Liver (tissue), 9 donors: ENCODE data around the gene ADO. TPM values are rescaled to one million over a fixed set of nuclear protein-coding genes. Genes with fewer than 3 reads are reported as not detected.

ENCODE experiments used
- DNase-seq: peaks from one replicate; pipeline ENCODE4 v3.0.0-alpha.2; 2017; ENCODE audit warnings: low spot score
- H3K27ac ChIP-seq, 2 donors: one replicate each; pipeline ENCODE4 v1.7.0; 2013; ENCODE audit warnings: inconsistent platforms in 2 of 2, low read length in 2 of 2, control low read depth in 1 of 2, low read depth in 1 of 2, mild to moderate bottlenecking in 1 of 2
- H3K27me3 ChIP-seq, 4 donors: one replicate each; pipeline versions ENCODE4 v1.6.1 to v1.7.0; 2013; ENCODE audit warnings: low read length in 3 of 4, inconsistent platforms in 1 of 4, mild to moderate bottlenecking in 1 of 4, moderate library complexity in 1 of 4; ENCODE audit not compliant: control insufficient read depth in 4 of 4, insufficient read depth in 4 of 4
- H3K36me3 ChIP-seq, 4 donors: one replicate each; pipeline versions ENCODE4 v1.6.1 to v1.7.0; 2013; ENCODE audit warnings: low read length in 3 of 4, mild to moderate bottlenecking in 3 of 4, low read depth in 1 of 4, moderate library complexity in 1 of 4; ENCODE audit not compliant: control insufficient read depth in 4 of 4, insufficient read depth in 3 of 4
- H3K4me1 ChIP-seq, 4 donors: one replicate each; pipeline versions ENCODE4 v1.6.1 to v1.7.0; 2013; ENCODE audit warnings: low read length in 3 of 4, mild to moderate bottlenecking in 3 of 4, moderate library complexity in 1 of 4; ENCODE audit not compliant: control insufficient read depth in 4 of 4, insufficient read depth in 4 of 4
- H3K4me3 ChIP-seq, 3 donors: one replicate each; pipeline versions ENCODE4 v1.6.1 to v1.7.0; 2013; ENCODE audit warnings: low read length in 3 of 3, control low read depth in 1 of 3, low read depth in 1 of 3, mild to moderate bottlenecking in 1 of 3
- H3K9ac ChIP-seq, 2 donors: one replicate each; pipeline ENCODE4 v1.7.0; 2013; ENCODE audit warnings: low read length in 2 of 2, mild to moderate bottlenecking in 2 of 2, moderate library complexity in 2 of 2, control low read depth in 1 of 2, low read depth in 1 of 2
- H3K9me3 ChIP-seq, 4 donors: one replicate each; pipeline versions ENCODE4 v1.6.1 to v1.7.0; 2013; ENCODE audit warnings: low read length in 3 of 4; ENCODE audit not compliant: control insufficient read depth in 4 of 4
- ATF3 ChIP-seq: IDR thresholded peaks from 2 replicates; pipeline ENCODE4 v1.6.1; 2016; ENCODE audit warnings: antibody characterized with exemption
- EGR1 ChIP-seq, 2 donors: IDR thresholded peaks; 2 replicates each; pipeline ENCODE4 v1.6.1; 2016 to 2018; ENCODE audit warnings: antibody characterized with exemption in 2 of 2, low read depth in 2 of 2
- FOXA1 ChIP-seq: IDR thresholded peaks from 2 replicates; pipeline ENCODE4 v1.6.1; 2016; ENCODE audit warnings: antibody characterized with exemption
- GABPA ChIP-seq, 2 donors: IDR thresholded peaks in 1 of 2; conservative IDR thresholded peaks in 1 of 2; 2 replicates each; pipeline ENCODE4 v1.6.1; 2016; ENCODE audit warnings: antibody characterized with exemption in 2 of 2, mild to moderate bottlenecking in 1 of 2, moderate library complexity in 1 of 2
- HNF4A ChIP-seq, 2 donors: conservative IDR thresholded peaks; 2 replicates each; pipeline ENCODE4 v1.6.1; 2016; ENCODE audit warnings: antibody characterized with exemption in 2 of 2, mild to moderate bottlenecking in 2 of 2
- JUND ChIP-seq, 2 donors: IDR thresholded peaks; 2 replicates each; pipeline ENCODE4 v1.6.1; 2016; ENCODE audit warnings: antibody characterized with exemption in 2 of 2
- NR2F2 ChIP-seq: IDR thresholded peaks from 2 replicates; pipeline ENCODE4 v1.6.1; 2016; ENCODE audit warnings: antibody characterized with exemption
- RXRA ChIP-seq, 2 donors: IDR thresholded peaks; 2 replicates each; pipeline ENCODE4 v1.6.1; 2017 to 2018; ENCODE audit warnings: antibody characterized with exemption in 2 of 2, mild to moderate bottlenecking in 1 of 2
- SP1 ChIP-seq: IDR thresholded peaks from 2 replicates; pipeline ENCODE4 v1.6.1; 2018; ENCODE audit warnings: antibody characterized with exemption, mild to moderate bottlenecking
- TAF1 ChIP-seq: conservative IDR thresholded peaks from 2 replicates; pipeline ENCODE4 v1.6.1; 2016; ENCODE audit warnings: antibody characterized with exemption, mild to moderate bottlenecking
- YY1 ChIP-seq: IDR thresholded peaks from 2 replicates; pipeline ENCODE4 v1.6.1; 2016; ENCODE audit warnings: antibody characterized with exemption, mild to moderate bottlenecking
- ZBTB33 ChIP-seq: IDR thresholded peaks from 2 replicates; pipeline ENCODE4 v1.6.1; 2016; ENCODE audit warnings: antibody characterized with exemption
- WGBS: extraction: QIAGEN DNeasy Blood & Tissue Kit; methylation state at CpG from one replicate; pipeline ENCODE4 v1.1.7; 2013; 5-methylcytosine and 5-hydroxymethylcytosine counted together
- polyA plus RNA-seq, 2 donors: library from polyadenylated mRNA; stranded (reverse) in 1 of 2; unstranded in 1 of 2; fragments of 200-250 nt in 1 of 2; fragments of >200 nt in 1 of 2; fragmentation: Nextera tagmentation in 1 of 2; extraction: Ambion mirVana in 1 of 2; gene quantifications; one replicate each; pipeline versions ENCODE4 v1.2.1 to v1.2.3, GENCODE V29; 2013 to 2015
- total RNA-seq, 2 donors: library from RNA; depleted of rRNA; stranded (reverse); fragments of >200 nt; gene quantifications; one replicate each; pipeline ENCODE4 v1.2.3, GENCODE V29; 2014
- TF ChIP-seq, protein P1 (sequence below): IDR thresholded peaks from 2 replicates; pipeline ENCODE4 v1.6.1; 2016; ENCODE audit warnings: antibody characterized with exemption
- TF ChIP-seq, protein P2 (sequence below): IDR thresholded peaks from 2 replicates; pipeline ENCODE4 v1.6.1; 2016; ENCODE audit warnings: antibody characterized with exemption, mild to moderate bottlenecking
- donor health status: healthy.
- donor health status: healthy.
- donor health status: healthy.
- donor health status: healthy.
- donor health status: healthy.

Gene ADO
- total and polyA plus RNA-seq, 4 donors: 1.4 to 6.7 (median 5.5) TPM

GRCh38 chr10:62772186-62772974, 32.1 kb upstream of the ADO start:
- Histone ChIP-seq H3K27ac (no peak overlapping the region), H3K4me3 (no peak overlapping the region), H3K36me3 (no peaks in the 10 kb centered on the region), H3K27me3 (peaks cover 0 to 3% (median 0%) of the 10 kb centered on the region in 4 donors), H3K9ac (no peak overlapping the region), H3K4me1 (no peaks in the 10 kb centered on the region), H3K9me3 (no peaks in the 10 kb centered on the region)
- 73% methylated on average over 7 of the region's 7 CpGs for WGBS
- DNase-seq: no peak
- TF ChIP-seq HNF4A (conservative IDR thresholded peaks at IDR 0.05) (no peak), ATF3 (no peak), RXRA (IDR thresholded peaks at IDR 0.05) (no peak), EGR1 (IDR thresholded peaks at IDR 0.05; ENCODE audit: low read depth in 2 of 2) (no peak), TAF1 (no peak), SP1 (no peak), ZBTB33 (no peak), JUND (IDR thresholded peaks at IDR 0.05) (no peak)

GRCh38 chr10:62778125-62778524, 26.4 kb upstream of the ADO start:
- no peak overlapping the region for H3K9ac ChIP-seq
- H3K9me3 ChIP-seq: no peaks in the 10 kb centered on the region
- no peaks in the 10 kb centered on the region for H3K36me3 ChIP-seq
- 87% methylated on average over 2 of the region's 2 CpGs for WGBS
- DNase-seq: no peak
- no peak overlapping the region for H3K27ac ChIP-seq
- no peak overlapping the region for H3K4me3 ChIP-seq
- H3K27me3 ChIP-seq: no peaks in the 10 kb centered on the region
- TF ChIP-seq, protein P1, sequence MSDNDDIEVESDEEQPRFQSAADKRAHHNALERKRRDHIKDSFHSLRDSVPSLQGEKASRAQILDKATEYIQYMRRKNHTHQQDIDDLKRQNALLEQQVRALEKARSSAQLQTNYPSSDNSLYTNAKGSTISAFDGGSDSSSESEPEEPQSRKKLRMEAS: no peak
- TF ChIP-seq JUND (IDR thresholded peaks at IDR 0.05) (no peak), FOXA1 (no peak)
- H3K4me1 ChIP-seq: no peaks in the 10 kb centered on the region

GRCh38 chr10:62779487-62780248, 24.9 kb upstream of the ADO start:
- Histone ChIP-seq H3K4me3 (no peak overlapping the region), H3K27me3 (no peaks in the 10 kb centered on the region), H3K9ac (no peak overlapping the region), H3K4me1 (no peaks in the 10 kb centered on the region), H3K9me3 (no peaks in the 10 kb centered on the region), H3K36me3 (no peaks in the 10 kb centered on the region), H3K27ac (no peak overlapping the region)
- no peak for DNase-seq
- WGBS: 86% methylated on average over 5 of the region's 5 CpGs
- no peak for TF ChIP-seq JUND (IDR thresholded peaks at IDR 0.05)
- TF ChIP-seq, protein P1: no peak
- TF ChIP-seq ATF3: no peak
- TF ChIP-seq EGR1 (IDR thresholded peaks at IDR 0.05; ENCODE audit: low read depth in 2 of 2): no peak
- TF ChIP-seq GABPA (IDR thresholded peaks at IDR 0.05 in 1 of 2, conservative IDR thresholded peaks at IDR 0.05 in 1 of 2): no peak
- no peak for TF ChIP-seq ZBTB33
- no peak for TF ChIP-seq TAF1
- TF ChIP-seq HNF4A (conservative IDR thresholded peaks at IDR 0.05): no peak
- no peak for TF ChIP-seq NR2F2
- TF ChIP-seq, protein P2, sequence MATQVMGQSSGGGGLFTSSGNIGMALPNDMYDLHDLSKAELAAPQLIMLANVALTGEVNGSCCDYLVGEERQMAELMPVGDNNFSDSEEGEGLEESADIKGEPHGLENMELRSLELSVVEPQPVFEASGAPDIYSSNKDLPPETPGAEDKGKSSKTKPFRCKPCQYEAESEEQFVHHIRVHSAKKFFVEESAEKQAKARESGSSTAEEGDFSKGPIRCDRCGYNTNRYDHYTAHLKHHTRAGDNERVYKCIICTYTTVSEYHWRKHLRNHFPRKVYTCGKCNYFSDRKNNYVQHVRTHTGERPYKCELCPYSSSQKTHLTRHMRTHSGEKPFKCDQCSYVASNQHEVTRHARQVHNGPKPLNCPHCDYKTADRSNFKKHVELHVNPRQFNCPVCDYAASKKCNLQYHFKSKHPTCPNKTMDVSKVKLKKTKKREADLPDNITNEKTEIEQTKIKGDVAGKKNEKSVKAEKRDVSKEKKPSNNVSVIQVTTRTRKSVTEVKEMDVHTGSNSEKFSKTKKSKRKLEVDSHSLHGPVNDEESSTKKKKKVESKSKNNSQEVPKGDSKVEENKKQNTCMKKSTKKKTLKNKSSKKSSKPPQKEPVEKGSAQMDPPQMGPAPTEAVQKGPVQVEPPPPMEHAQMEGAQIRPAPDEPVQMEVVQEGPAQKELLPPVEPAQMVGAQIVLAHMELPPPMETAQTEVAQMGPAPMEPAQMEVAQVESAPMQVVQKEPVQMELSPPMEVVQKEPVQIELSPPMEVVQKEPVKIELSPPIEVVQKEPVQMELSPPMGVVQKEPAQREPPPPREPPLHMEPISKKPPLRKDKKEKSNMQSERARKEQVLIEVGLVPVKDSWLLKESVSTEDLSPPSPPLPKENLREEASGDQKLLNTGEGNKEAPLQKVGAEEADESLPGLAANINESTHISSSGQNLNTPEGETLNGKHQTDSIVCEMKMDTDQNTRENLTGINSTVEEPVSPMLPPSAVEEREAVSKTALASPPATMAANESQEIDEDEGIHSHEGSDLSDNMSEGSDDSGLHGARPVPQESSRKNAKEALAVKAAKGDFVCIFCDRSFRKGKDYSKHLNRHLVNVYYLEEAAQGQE: no peak
- no peak for TF ChIP-seq YY1
- TF ChIP-seq RXRA (IDR thresholded peaks at IDR 0.05): no peak
